Left ventricle myocardium inferior (tissue), 1 donor: Measurements from ENCODE around the gene MCFD2. TPM values are rescaled to one million over a fixed set of nuclear protein-coding genes. Genes with fewer than 3 reads are reported as not detected.

Experiments used
- DNase-seq: peaks from one replicate; pipeline ENCODE4 v3.0.0-alpha.2; 2020
- H3K27ac ChIP-seq: fragments of 200-600 bp; replicated peaks from 2 replicates; pipeline ENCODE4 v1.8.0; 2021
- H3K27me3 ChIP-seq: fragments of 200-600 bp; 2 replicates; pipeline ENCODE4 v1.8.0; 2021; ENCODE audit warnings: low read depth
- H3K36me3 ChIP-seq: fragments of 200-600 bp; 2 replicates; pipeline ENCODE4 v1.8.0; 2021
- H3K4me1 ChIP-seq: fragments of 200-600 bp; 2 replicates; pipeline ENCODE4 v1.8.0; 2021
- H3K4me3 ChIP-seq: fragments of 200-600 bp; 2 replicates; pipeline ENCODE4 v1.8.0; 2021; ENCODE audit warnings: mild to moderate bottlenecking, moderate library complexity
- H3K9me3 ChIP-seq: fragments of 200-600 bp; replicated peaks from 2 replicates; pipeline ENCODE4 v1.8.0; 2021
- CTCF ChIP-seq: fragments of 200-600 bp; IDR thresholded peaks from 2 replicates; pipeline ENCODE4 v1.8.0; 2021; ENCODE audit warnings: antibody characterized with exemption, mild to moderate bottlenecking, borderline replicate concordance
- intact Hi-C: fragments of 100-400 bp; cut with micrococcal nuclease; formaldehyde crosslinking; loops from one replicate; pipeline ENCODE4 v1.11.0; 2022
- total RNA-seq: library from RNA; stranded (reverse); fragmentation: NEBNext Ultra II Directional; extraction: Animal tissue kit (Norgen Biotek cat#: 25700); gene quantifications from one replicate; pipeline ENCODE4 v1.2.1, GENCODE V29; 2021
- donor health status: DM: no; HTN: yes; CAD: no; lungs with severe emphysema.

Gene MCFD2
- total RNA-seq, 1 donor from 2014 or later = 61.2 TPM

- intact Hi-C loops = no loop called here
- Histone ChIP-seq H3K4me1 (peaks cover 28% of the 10 kb centered on the region), H3K9me3 (no peaks in the 10 kb centered on the region), H3K27ac (no peak overlapping the region), H3K36me3 (peaks cover 47% of the 10 kb centered on the region), H3K27me3 (no peaks in the 10 kb centered on the region), H3K4me3 (no peak overlapping the region)
- no peak for DNase-seq
- no peak for TF ChIP-seq CTCF
Observed at GRCh38 chr2:46952171-46952570, 36.6 kb upstream of the MCFD2 start.

GRCh38 chr2:46951290-46952064 lies 35.9 kb upstream of the MCFD2 start:
- H3K4me1 ChIP-seq = peaks cover 21% of the 10 kb centered on the region
- no peak overlapping the region for H3K4me3 ChIP-seq
- intact Hi-C loops = no loop called here
- H3K27ac ChIP-seq = no peak overlapping the region
- TF ChIP-seq CTCF = no peak
- H3K9me3 ChIP-seq = no peaks in the 10 kb centered on the region
- no peaks in the 10 kb centered on the region for H3K27me3 ChIP-seq
- H3K36me3 ChIP-seq = peaks cover 44% of the 10 kb centered on the region
- no peak for DNase-seq

GRCh38 chr2:46950314-46950713 lies 34.7 kb upstream of the MCFD2 start:
- intact Hi-C loops = no loop called here
- TF ChIP-seq CTCF = no peak
- H3K4me1 ChIP-seq = peaks cover 12% of the 10 kb centered on the region
- no peaks in the 10 kb centered on the region for H3K27me3 ChIP-seq
- no peak for DNase-seq
- no peak overlapping the region for H3K27ac ChIP-seq
- H3K4me3 ChIP-seq = no peak overlapping the region
- no peaks in the 10 kb centered on the region for H3K9me3 ChIP-seq
- H3K36me3 ChIP-seq = peaks cover 46% of the 10 kb centered on the region

GRCh38 chr2:46947841-46948240 lies 32.2 kb upstream of the MCFD2 start:
- no peak for TF ChIP-seq CTCF
- H3K4me1 ChIP-seq = peaks cover 9% of the 10 kb centered on the region

GRCh38 chr2:46945671-46946070 lies 30.1 kb upstream of the MCFD2 start:
- H3K4me1 ChIP-seq = peaks cover 27% of the 10 kb centered on the region
- no peak overlapping the region for H3K4me3 ChIP-seq
- no peak for TF ChIP-seq CTCF
- no peaks in the 10 kb centered on the region for H3K27me3 ChIP-seq
- H3K27ac ChIP-seq = no peak overlapping the region
- no peak for DNase-seq
- intact Hi-C loops = no loop called here
- no peaks in the 10 kb centered on the region for H3K9me3 ChIP-seq
- H3K36me3 ChIP-seq = peaks cover 14% of the 10 kb centered on the region

More at GRCh38 chr2:46947841-46948240, 32.2 kb upstream of the MCFD2 start:
- peaks cover 36% of the 10 kb centered on the region for H3K36me3 ChIP-seq
- intact Hi-C loops = no loop called here
- no peak overlapping the region for H3K27ac ChIP-seq
- no peak overlapping the region for H3K4me3 ChIP-seq
- no peak for DNase-seq
- no peaks in the 10 kb centered on the region for H3K27me3 ChIP-seq
- H3K9me3 ChIP-seq = no peaks in the 10 kb centered on the region
